HUES48 (cell line): Measurements from ENCODE around the gene CEP131.
"Not testable (repeated sequence)": the region's sequence is repeated elsewhere in the genome, so short reads cannot be mapped to it uniquely, and the experiment has no call there.

ENCODE experiments used
- H3K27ac ChIP-seq: one replicate; pipeline ENCODE4 v1.7.0; 2013; ENCODE audit warnings: low read depth, low read length, inconsistent platforms
- H3K27me3 ChIP-seq: 2 replicates; pipeline ENCODE4 v1.6.1; 2013; ENCODE audit warnings: mild to moderate bottlenecking, low read length; ENCODE audit not compliant: control insufficient read depth, insufficient read depth
- H3K36me3 ChIP-seq: 2 replicates; pipeline ENCODE4 v1.6.1; 2013; ENCODE audit warnings: low read length; ENCODE audit not compliant: control insufficient read depth, insufficient read depth
- H3K4me1 ChIP-seq: 2 replicates; pipeline ENCODE4 v1.6.1; 2013; ENCODE audit warnings: mild to moderate bottlenecking, low read length; ENCODE audit not compliant: control insufficient read depth, insufficient read depth
- H3K4me3 ChIP-seq: 2 replicates; pipeline ENCODE4 v1.5.1; 2013; ENCODE audit warnings: mild to moderate bottlenecking, low read depth, low read length
- H3K9ac ChIP-seq: 2 replicates; pipeline ENCODE4 v1.6.1; 2013; ENCODE audit warnings: mild to moderate bottlenecking, low read depth, low read length, moderate library complexity
- H3K9me3 ChIP-seq: 2 replicates; pipeline ENCODE4 v1.6.1; 2013; ENCODE audit warnings: low read length; ENCODE audit not compliant: control insufficient read depth, insufficient read depth

CEP131 gene

GRCh38 chr17:81160747-81161453 is 61.9 kb downstream of the CEP131 start:
- Histone ChIP-seq H3K27ac (no peak overlapping the region), H3K9me3 (no peaks in the 10 kb centered on the region), H3K4me1 (no peaks in the 10 kb centered on the region), H3K36me3 (no peaks in the 10 kb centered on the region), H3K27me3 (peaks cover 3% of the 10 kb centered on the region; the same call in 1 of the 2 replicates), H3K9ac (no peak overlapping the region), H3K4me3 (no peak overlapping the region)

GRCh38 chr17:81160306-81160705 is 62.5 kb downstream of the CEP131 start:
- Histone ChIP-seq H3K4me1 (no peaks in the 10 kb centered on the region), H3K9ac (no peak overlapping the region), H3K9me3 (no peaks in the 10 kb centered on the region), H3K27ac (no peak overlapping the region), H3K27me3 (no peaks in the 10 kb centered on the region), H3K4me3 (no peak overlapping the region), H3K36me3 (no peaks in the 10 kb centered on the region)

GRCh38 chr17:81159611-81160265 is 63.0 kb downstream of the CEP131 start:
- Histone ChIP-seq H3K9me3 (no peaks in the 10 kb centered on the region), H3K4me1 (no peaks in the 10 kb centered on the region), H3K27ac (no peak overlapping the region), H3K4me3 (no peak overlapping the region), H3K36me3 (no peaks in the 10 kb centered on the region), H3K27me3 (no peaks in the 10 kb centered on the region), H3K9ac (no peak overlapping the region)

GRCh38 chr17:81158688-81159590 is 63.8 kb downstream of the CEP131 start:
- H3K27me3 ChIP-seq, result no peaks in the 10 kb centered on the region
- no peaks in the 10 kb centered on the region for H3K4me1 ChIP-seq

GRCh38 chr17:81157848-81158687 is 64.7 kb downstream of the CEP131 start:
- H3K4me1 ChIP-seq, result no peaks in the 10 kb centered on the region

More at GRCh38 chr17:81158688-81159590, 63.8 kb downstream of the CEP131 start:
- Histone ChIP-seq H3K4me3 (no peak overlapping the region), H3K9ac (no peak overlapping the region), H3K9me3 (no peaks in the 10 kb centered on the region), H3K36me3 (no peaks in the 10 kb centered on the region), H3K27ac (no peak overlapping the region)

GRCh38 chr17:81156866-81157805 is 65.6 kb downstream of the CEP131 start:
- Histone ChIP-seq H3K9me3 (no peaks in the 10 kb centered on the region), H3K4me3 (no peak overlapping the region), H3K27me3 (no peaks in the 10 kb centered on the region), H3K4me1 (no peaks in the 10 kb centered on the region), H3K36me3 (no peaks in the 10 kb centered on the region), H3K9ac (no peak overlapping the region), H3K27ac (no peak overlapping the region)

More at GRCh38 chr17:81157848-81158687, 64.7 kb downstream of the CEP131 start:
- no peaks in the 10 kb centered on the region for H3K9me3 ChIP-seq
- no peak overlapping the region for H3K9ac ChIP-seq
- no peak overlapping the region for H3K27ac ChIP-seq
- no peaks in the 10 kb centered on the region for H3K36me3 ChIP-seq
- no peak overlapping the region for H3K4me3 ChIP-seq
- no peaks in the 10 kb centered on the region for H3K27me3 ChIP-seq

GRCh38 chr17:81154961-81155360 is 67.8 kb downstream of the CEP131 start:
- no peaks in the 10 kb centered on the region for H3K4me1 ChIP-seq
- no peak overlapping the region for H3K4me3 ChIP-seq
- H3K9me3 ChIP-seq, result no peaks in the 10 kb centered on the region
- no peak overlapping the region for H3K27ac ChIP-seq
- no peaks in the 10 kb centered on the region for H3K27me3 ChIP-seq
- H3K9ac ChIP-seq, result no peak overlapping the region
- no peaks in the 10 kb centered on the region for H3K36me3 ChIP-seq

GRCh38 chr17:81154016-81154415 is 68.7 kb downstream of the CEP131 start:
- H3K9me3 ChIP-seq, H3K27me3 ChIP-seq, H3K9ac ChIP-seq, H3K4me3 ChIP-seq, H3K4me1 ChIP-seq, H3K27ac ChIP-seq, H3K36me3 ChIP-seq: not testable (repeated sequence)

GRCh38 chr17:81153340-81153803 is 69.4 kb downstream of the CEP131 start:
- no peaks in the 10 kb centered on the region for H3K4me1 ChIP-seq
- no peaks in the 10 kb centered on the region for H3K27me3 ChIP-seq
- no peak overlapping the region for H3K9ac ChIP-seq
- H3K27ac ChIP-seq, result no peak overlapping the region
- no peak overlapping the region for H3K4me3 ChIP-seq
- H3K9me3 ChIP-seq, result no peaks in the 10 kb centered on the region
- H3K36me3 ChIP-seq, result no peaks in the 10 kb centered on the region
